ENCODE data around the gene ARHGAP24. TPM values are rescaled to one million over a fixed set of nuclear protein-coding genes. Genes with fewer than 3 reads are reported as not detected.

ARHGAP24 gene
- total and polyA plus RNA-seq, 2 of the 13 experiments (the other 11 are each of a cell fraction or from before 2014, with no cell fraction given) = 0.07 to 0.55 TPM

- TF ChIP-seq, protein P1, sequence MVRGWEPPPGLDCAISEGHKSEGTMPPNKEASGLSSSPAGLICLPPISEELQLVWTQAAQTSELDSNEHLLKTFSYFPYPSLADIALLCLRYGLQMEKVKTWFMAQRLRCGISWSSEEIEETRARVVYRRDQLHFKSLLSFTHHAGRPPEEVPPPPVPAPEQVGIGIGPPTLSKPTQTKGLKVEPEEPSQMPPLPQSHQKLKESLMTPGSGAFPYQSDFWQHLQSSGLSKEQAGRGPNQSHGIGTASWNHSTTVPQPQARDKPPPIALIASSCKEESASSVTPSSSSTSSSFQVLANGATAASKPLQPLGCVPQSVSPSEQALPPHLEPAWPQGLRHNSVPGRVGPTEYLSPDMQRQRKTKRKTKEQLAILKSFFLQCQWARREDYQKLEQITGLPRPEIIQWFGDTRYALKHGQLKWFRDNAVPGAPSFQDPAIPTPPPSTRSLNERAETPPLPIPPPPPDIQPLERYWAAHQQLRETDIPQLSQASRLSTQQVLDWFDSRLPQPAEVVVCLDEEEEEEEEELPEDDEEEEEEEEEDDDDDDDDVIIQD (CRISPR knock-in tag; IDR thresholded peaks at IDR 0.05; ENCODE audit: low read depth) = no peak
- no peak for TF ChIP-seq TOPORS (CRISPR knock-in tag; IDR thresholded peaks at IDR 0.05)
- no peak for TF ChIP-seq TBX3 (IDR thresholded peaks at IDR 0.05; ENCODE audit: borderline replicate concordance)
- TF ChIP-seq KDM6A (CRISPR knock-in tag; IDR thresholded peaks at IDR 0.05; ENCODE audit: low read depth) = no peak
- TF ChIP-seq, protein P2, sequence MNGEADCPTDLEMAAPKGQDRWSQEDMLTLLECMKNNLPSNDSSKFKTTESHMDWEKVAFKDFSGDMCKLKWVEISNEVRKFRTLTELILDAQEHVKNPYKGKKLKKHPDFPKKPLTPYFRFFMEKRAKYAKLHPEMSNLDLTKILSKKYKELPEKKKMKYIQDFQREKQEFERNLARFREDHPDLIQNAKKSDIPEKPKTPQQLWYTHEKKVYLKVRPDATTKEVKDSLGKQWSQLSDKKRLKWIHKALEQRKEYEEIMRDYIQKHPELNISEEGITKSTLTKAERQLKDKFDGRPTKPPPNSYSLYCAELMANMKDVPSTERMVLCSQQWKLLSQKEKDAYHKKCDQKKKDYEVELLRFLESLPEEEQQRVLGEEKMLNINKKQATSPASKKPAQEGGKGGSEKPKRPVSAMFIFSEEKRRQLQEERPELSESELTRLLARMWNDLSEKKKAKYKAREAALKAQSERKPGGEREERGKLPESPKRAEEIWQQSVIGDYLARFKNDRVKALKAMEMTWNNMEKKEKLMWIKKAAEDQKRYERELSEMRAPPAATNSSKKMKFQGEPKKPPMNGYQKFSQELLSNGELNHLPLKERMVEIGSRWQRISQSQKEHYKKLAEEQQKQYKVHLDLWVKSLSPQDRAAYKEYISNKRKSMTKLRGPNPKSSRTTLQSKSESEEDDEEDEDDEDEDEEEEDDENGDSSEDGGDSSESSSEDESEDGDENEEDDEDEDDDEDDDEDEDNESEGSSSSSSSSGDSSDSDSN (CRISPR knock-in tag; IDR thresholded peaks at IDR 0.05) = no peak
- no peak for TF ChIP-seq ZNF18 (CRISPR knock-in tag; IDR thresholded peaks at IDR 0.05; ENCODE audit: insufficient replicate concordance)
- TF ChIP-seq SMARCC2 (IDR thresholded peaks at IDR 0.05) = no peak
These were observed 349.4 kb downstream of the ARHGAP24 start (continued) for GRCh38 chr4:85824166-85824945.

Measured in HepG2 (cell line).